ENCODE data around the gene MORN5. TPM values are rescaled to one million over a fixed set of nuclear protein-coding genes. Genes with fewer than 3 reads are reported as not detected.

The MORN5 gene
- polyA plus RNA-seq, 2 of the 4 experiments (the other 2 are of a cell fraction): not detected

GRCh38 chr9:122158202-122158601, 1.5 kb upstream of the MORN5 start:
- Histone ChIP-seq H3K27ac (no peak overlapping the region), H3K9me3 (peaks cover 13% of the 10 kb centered on the region; the same call in 2 of the 3 replicates), H3K4me1 (peaks cover 13% of the 10 kb centered on the region; the same call in 1 of the 3 replicates), H3K4me2 (peak overlapping the region; percentile 82), H3K4me3 (peak overlapping the region; percentile 95; the same call in 1 of the 3 replicates)
- peak; percentile 36 for FAIRE-seq
- peak; percentile 51 to 73; a peak in 3 of 6 replicates for ATAC-seq
- WGBS (ENCODE audit: missing lambda C conversion rate): 66% methylated on average over 3 of the region's 3 CpGs
- TF ChIP-seq CBX2 (IDR thresholded peaks at IDR 0.05; ENCODE audit: borderline replicate concordance, low read depth): no peak
- TF ChIP-seq CTCF (IDR thresholded peaks at IDR 0.05): peak; percentile 22; the same call in 1 of the 3 replicates
- peak; percentile 76 to 78 for DNase-seq (ENCODE audit: low read depth in 1 of 2, low spot score in 1 of 2)
- ChIA-PET CTCF (interaction anchor here (0.7 to 4.0 kb wide), 16 partner anchors 11 to 426 kb away, joined by 3 to 21 read pairs (median 4); partner anchors contain the start of genes MRRF and RBM18), POLR2A (no interaction called here)

- 0 out of 2 replicates have a peak, but pooled peaks have one; percentile 2 for TF ChIP-seq E2F6 (IDR thresholded peaks at IDR 0.05; ENCODE audit: borderline replicate concordance, low read depth)
- no peak for TF ChIP-seq PHF8 (IDR thresholded peaks at IDR 0.05; ENCODE audit: borderline replicate concordance, low read depth)
- peaks cover 13% of the 10 kb centered on the region; the same call in 1 of the 3 replicates for H3K4me1 ChIP-seq
- DNase-seq (ENCODE audit: low read depth in 1 of 2, low spot score in 1 of 2) (no peak), ATAC-seq (no peak), FAIRE-seq (no peak)
- WGBS (ENCODE audit: missing lambda C conversion rate): 6% methylated on average over 5 of the region's 6 CpGs
- peak overlapping the region; percentile 82 for H3K4me2 ChIP-seq
- H3K27ac ChIP-seq: no peak overlapping the region; a peak in 1 of 6 replicates
- H3K9me3 ChIP-seq: peaks cover 13% of the 10 kb centered on the region; the same call in 2 of the 3 replicates
- CTCF ChIA-PET: interaction anchor here (0.7 to 4.0 kb wide), 9 partner anchors 12 to 305 kb away, joined by 3 to 21 read pairs (median 4); no protein-coding TSS in a partner anchor
- H3K4me3 ChIP-seq: peak overlapping the region; percentile 95
- POLR2A ChIA-PET: interaction anchor here (1.0 kb wide), 1 partner anchor 9 kb away, joined by 3 read pairs; no protein-coding TSS in a partner anchor
Observed at GRCh38 chr9:122159925-122160246, 178 bp downstream of the MORN5 start.

- Histone ChIP-seq H3K9me3 (peaks cover 13% of the 10 kb centered on the region; the same call in 2 of the 3 replicates), H3K4me1 (0 out of 3 replicates have a peak, but pooled peaks cover 13% of the 10 kb centered on the region), H3K27ac (no peak overlapping the region), H3K4me3 (no peak overlapping the region), H3K4me2 (no peak overlapping the region)
- ChIA-PET POLR2A (no interaction called here), CTCF (no interaction called here)
- no peak for TF ChIP-seq EP300 (IDR thresholded peaks at IDR 0.05)
- TF ChIP-seq E2F6 (IDR thresholded peaks at IDR 0.05; ENCODE audit: borderline replicate concordance, low read depth): no peak
- TF ChIP-seq FOXS1 (CRISPR knock-in tag; IDR thresholded peaks at IDR 0.05): no peak
- no peak for TF ChIP-seq PBX3 (IDR thresholded peaks at IDR 0.05)
- TF ChIP-seq CBX2 (IDR thresholded peaks at IDR 0.05; ENCODE audit: borderline replicate concordance, low read depth): no peak
- TF ChIP-seq JUNB (IDR thresholded peaks at IDR 0.05): no peak
- TF ChIP-seq EHF (CRISPR knock-in tag; IDR thresholded peaks at IDR 0.05): no peak
- TF ChIP-seq KDM5A (IDR thresholded peaks at IDR 0.05): no peak
- no peak for TF ChIP-seq HEYL (CRISPR knock-in tag; IDR thresholded peaks at IDR 0.05)
- TF ChIP-seq NR3C1 (IDR thresholded peaks at IDR 0.05): no peak
- no peak for TF ChIP-seq REST (IDR thresholded peaks at IDR 0.05)
- FAIRE-seq: no peak
- ATAC-seq: no peak
- DNase-seq (ENCODE audit: low read depth in 1 of 2, low spot score in 1 of 2): no peak
Observed at GRCh38 chr9:122162415-122162814, 2.7 kb downstream of the MORN5 start.
